Stimulated activated CD4-positive, alpha-beta T cell treated with anti-CD3 and anti-CD28 coated beads, Interleukin-12 subunit alpha, Interleukin-12 subunit beta, amount 100 ng/mL, for 24 hours (primary cell): ENCODE measurements around the gene SLC9C2.
"Not testable (repeated sequence)": the region's sequence is repeated elsewhere in the genome, so short reads cannot be mapped to it uniquely, and the experiment has no call there.

ENCODE experiments used
- DNase-seq, 2 experiments: peaks; one replicate each; pipeline ENCODE4 v3.0.0-alpha.2; 2020; ENCODE audit warnings: low read depth in 2 of 2

The SLC9C2 gene

DNA sequence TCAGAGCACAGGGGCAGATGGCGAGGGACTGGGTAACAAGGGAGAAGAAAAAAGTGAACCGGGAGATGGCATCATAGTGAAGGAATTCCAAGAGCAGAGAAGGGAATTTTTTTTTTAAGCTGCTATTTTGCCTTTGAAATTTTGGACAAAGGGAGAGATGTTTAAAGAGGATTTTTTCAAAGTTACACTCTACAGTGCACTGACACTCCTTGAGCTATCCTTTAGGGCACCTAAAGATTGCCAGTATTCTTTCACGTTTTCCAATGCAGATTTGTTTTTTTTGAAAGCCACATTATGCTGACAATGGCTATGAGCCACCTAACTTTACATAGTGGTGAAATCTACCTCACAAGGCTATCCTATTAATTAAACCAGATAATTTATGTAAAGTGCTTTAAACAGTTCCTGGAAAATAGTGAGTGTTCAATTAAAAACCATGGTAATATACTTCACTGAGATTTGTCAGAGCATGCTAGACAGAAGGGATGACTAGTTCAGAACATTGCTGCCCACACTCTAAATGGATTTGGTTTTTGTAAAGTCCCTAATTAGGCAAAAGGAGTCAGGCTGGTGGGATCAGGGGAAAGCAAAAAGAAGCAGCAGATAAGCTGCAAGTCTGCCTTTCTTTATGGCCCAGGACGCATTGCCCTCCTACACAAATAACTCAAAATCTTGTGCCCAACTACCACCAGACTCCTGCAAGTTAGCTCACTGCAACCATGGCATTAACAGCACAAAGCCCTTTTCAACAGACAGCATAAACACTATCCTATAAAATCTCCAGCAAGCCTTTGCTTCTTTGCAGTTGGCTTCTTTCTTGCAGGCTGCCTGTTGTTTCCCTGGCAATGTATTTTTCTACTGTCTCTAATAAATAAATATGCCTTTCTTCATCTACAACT is 71.8 kb downstream of the SLC9C2 start:
- no peak for DNase-seq

DNA sequence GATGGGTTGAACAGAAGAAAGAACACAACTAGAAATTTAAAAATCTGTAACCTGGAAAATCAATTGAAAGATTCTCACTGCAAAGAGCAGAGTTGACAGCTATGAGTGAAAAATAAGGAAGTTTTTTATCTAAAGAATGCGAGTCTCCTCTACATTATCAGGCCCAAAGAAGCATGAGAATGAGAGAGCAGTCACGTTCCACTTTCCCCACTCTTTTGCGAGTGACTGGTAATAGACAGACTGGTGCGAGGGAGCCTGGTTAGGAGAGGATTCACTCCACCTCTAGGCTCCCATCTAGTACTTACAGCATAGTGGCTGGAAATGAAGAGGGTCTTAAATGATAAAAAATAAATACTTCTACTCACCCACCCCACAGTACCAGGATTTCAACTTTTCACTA is 73.8 kb downstream of the SLC9C2 start:
- DNase-seq: no peak

DNA sequence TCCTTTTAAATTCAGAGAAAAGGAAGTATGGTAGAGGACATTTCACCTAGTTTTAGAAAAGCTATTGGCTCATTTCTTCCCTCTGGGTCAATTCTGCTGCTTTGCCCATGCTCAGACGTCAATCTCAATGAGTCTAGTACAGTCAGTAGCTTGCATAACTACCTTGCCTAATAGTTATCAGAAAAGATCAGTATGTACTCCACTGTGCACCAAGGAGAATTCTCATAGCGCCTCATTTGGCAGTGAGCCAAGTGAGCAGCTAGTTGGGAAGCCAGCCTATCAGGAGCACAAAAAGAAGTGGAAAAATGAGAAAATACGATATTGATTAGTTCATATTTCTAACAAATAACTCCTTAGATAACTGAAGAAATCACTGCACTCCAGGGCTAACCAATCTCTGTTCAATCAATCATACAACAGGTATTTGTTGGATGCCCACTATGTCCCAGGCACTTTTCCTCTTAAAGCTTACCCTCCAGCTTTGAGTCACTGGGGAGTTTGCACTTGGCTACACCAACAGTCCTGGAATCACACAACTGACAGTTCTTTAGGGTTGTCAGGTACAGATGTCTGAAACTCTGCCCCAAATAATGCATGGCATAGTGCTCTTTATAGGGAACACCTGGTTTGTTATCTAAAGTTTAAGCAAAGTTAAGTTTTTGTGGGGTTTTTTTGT is 75.6 kb downstream of the SLC9C2 start:
- no peak for DNase-seq

- DNase-seq: no peak
Measured at GRCh38 chr1:173525926-173526325, 76.9 kb downstream of the SLC9C2 start.

DNA sequence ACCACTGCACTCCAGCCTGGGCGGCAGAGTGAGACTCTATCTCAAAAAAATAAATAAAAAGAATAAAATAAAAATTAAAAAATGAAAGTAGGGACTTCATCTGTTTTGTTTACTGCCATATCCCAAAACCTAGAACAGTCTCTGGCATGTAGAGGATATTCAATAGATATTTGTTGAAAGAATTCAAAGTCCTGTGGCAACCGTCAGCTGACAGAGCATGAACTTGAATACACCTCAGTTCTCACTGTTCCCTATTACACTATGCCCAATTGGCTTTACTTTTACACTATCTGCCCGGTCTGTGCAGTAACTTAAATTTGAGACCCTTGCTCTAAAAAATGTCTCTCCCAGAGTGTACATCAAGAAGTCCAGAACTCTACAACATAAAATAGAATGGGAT is 79.5 kb downstream of the SLC9C2 start:
- DNase-seq: no peak

- DNase-seq: no peak
Measured at GRCh38 chr1:173520799-173521198, 82.1 kb downstream of the SLC9C2 start.

DNA sequence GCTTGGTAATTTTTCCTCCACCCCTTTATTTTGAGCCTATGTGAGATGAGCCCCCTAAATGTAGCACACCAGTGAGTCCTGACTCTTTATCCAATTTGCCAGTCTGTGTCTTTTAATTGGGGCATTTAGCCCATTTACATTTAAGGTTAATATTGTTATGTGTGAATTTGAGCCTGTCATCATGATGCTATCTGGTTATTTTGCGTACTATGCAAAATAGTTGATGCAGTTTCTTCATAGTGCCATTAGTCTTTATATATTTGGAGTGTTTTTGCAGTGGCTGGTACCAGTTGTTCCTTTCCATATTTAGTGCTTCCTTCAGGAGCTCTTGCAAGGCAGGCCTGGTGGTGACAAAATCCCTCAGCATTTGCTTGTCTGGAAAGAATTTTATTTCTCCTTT is 88.4 kb downstream of the SLC9C2 start:
- DNase-seq: not testable (repeated sequence)

GRCh38 chr1:173509797-173510196 is 93.1 kb downstream of the SLC9C2 start:
- no peak for DNase-seq

DNA sequence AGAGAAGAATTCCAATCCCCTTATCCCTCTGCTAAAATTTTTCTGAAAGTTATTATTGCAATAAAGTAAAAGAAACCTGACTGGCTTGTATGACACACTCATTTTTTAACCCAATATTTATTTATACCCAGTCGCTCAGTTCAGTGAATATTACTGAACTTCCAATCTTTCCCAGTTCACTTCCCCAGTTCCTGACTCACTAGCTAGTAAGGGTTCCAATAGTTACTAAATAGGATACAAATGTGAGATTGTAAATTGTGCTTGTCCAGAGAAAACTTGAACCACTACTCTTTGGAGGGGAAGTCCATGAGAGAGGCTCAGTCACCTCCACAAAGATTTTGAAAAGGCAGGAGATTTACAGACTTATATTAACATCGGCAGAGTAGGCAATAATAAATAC is 94.3 kb downstream of the SLC9C2 start:
- no peak for DNase-seq

DNA sequence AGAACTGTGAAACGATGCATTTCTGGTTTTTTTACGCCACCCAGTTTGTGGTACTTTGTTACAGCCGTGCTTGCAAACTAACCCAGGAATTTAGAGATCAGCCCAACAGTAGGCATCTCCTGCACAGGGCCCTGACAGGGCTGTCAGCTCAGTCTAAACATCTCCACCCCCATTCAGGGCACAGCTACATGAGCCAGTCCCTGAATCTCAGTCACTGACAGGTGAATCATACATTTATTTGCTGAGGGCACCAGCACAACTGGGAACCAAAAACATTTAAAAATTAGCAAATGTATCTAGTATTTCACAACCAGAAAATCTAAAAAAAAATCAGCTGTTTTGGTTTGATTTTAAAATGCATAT is 95.0 kb downstream of the SLC9C2 start:
- DNase-seq: no peak

GRCh38 chr1:173507205-173507846 is 95.5 kb downstream of the SLC9C2 start:
- DNase-seq: no peak

DNA sequence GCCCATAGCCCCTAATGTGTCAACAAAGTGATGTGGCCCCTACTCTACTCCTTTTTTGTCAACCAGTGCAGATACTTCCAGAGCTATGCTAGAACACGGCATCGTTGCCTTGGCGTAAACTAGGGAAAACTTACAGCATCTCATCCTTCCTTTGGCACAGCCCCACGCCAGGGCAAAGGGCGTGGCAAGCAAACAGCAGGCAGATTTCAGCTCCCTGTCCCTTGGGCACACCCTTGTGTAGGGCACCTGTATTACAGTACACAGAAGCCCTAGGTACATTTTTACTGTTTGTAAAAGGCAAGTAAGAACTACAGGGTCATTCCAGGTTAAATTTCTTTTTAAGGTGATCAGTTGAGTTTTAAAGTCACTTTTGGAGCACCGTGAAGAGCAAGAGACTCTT is 96.4 kb downstream of the SLC9C2 start:
- no peak for DNase-seq

- DNase-seq: no peak
Measured at GRCh38 chr1:173505391-173505790, 97.5 kb downstream of the SLC9C2 start.

DNA sequence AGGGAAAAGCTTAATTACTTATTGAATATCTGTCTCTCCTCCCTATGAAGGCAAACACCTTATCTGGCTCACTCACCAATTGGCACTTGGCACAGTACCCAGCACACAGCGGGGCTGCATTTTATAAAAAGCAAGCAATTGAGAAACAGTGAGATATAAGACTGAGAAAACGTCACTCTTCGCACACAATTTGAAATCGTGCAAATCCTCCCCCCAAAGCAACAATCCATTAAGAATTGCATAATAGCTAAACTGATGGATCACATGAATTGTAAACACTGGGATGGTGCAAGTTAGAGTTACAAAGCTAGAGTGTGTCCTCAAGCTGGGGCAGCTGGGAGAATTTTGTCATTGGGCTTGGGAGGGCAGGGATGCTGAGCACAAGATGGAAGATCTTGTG is 98.6 kb downstream of the SLC9C2 start:
- no peak for DNase-seq

DNA sequence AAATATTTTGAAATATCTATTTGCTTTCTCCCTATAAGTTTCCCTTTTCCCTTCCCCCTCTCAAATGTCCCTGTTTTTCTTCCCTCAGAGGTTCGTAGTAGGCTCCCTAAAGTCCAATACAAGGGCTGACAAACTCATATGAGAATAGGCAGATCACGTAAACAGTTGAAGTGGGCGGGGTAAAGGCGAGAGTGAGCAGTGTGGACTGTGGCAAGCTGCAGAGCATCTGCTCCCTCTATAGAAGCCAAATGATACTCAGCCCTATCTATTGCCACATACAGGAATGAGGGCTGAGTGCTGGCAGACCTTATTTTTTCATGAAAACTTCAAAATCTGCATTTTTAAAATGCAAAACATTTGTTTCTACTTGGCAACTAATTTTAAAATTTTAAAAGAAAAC is 99.5 kb downstream of the SLC9C2 start:
- no peak for DNase-seq

- no peak for DNase-seq
Measured at GRCh38 chr1:173502104-173502503, 100.8 kb downstream of the SLC9C2 start.

- no peak for DNase-seq
Measured at GRCh38 chr1:173499729-173500128, 103.1 kb downstream of the SLC9C2 start.

GRCh38 chr1:173496757-173497320 is 106.0 kb downstream of the SLC9C2 start:
- no peak for DNase-seq

DNA sequence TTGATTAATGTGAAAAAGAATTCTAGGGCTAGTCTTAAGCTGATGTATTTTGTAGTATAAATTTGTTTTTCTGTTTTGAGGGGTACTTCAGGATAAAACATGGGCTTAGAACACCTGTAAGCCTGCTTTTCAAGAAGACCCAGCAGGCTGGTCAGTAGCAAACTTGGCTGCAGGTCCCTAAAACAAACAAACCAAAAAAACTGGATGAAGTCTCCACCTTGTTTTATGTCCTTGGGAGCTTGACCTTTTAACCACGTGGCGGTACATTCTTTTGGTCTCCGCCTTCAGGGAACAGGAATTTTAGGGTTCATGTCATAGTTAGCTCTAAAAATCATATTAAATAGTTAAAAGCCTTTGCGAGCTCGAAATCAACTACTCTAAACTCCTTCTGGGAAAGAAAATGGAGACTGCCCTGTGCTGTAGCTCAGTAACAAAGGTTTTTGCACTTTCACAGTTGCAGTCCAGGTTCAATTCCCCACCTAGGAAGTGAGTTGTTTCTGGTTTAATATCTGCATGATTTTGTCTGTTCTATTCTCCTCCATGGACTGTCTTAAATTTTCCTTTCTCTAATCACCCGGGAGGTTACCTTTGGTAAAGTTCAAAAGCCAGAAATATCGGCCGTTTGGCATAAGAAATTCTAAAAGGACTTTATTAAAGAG is 107.1 kb downstream of the SLC9C2 start:
- DNase-seq: no peak

GRCh38 chr1:173493125-173493524 is 109.7 kb downstream of the SLC9C2 start:
- not testable (repeated sequence) for DNase-seq

DNA sequence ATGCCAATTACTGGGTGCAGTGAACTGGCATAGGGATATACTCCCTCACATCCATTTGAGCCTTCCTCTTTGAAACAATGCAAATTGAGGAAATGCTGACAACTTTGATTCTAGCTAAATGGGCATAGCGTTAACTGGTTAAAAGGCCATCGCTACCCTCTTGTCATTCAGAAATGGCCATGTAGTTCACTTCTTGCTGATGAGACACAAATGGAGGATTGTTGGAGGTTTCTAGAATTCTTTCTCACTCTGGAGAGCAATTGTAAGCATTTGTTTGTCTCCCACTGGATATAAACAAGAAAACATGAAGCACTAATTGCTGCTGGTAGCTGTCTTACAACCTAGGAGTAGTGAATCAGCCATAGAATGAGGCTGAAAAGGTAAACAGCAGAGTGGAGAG is 111.4 kb downstream of the SLC9C2 start:
- no peak for DNase-seq

DNA sequence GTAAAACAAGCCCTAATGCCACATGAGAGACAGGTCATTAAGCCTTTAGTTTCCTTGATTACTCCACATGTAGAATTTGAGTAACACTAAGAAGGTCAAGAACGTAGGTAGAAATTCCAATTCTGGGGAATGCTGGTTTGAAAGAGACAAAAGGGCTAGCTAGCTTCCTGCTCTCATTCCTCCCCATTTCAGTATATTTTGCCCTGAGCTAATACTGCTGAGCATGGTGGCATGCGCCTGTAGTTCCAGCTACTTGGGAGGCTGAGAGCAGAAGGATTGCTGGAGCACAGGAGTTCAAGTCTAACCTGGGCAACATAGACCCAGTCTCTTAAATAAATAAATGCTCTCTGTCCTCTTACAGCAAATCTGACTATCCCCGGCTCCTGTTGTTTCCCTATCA is 112.9 kb downstream of the SLC9C2 start:
- DNase-seq: no peak
